Measurements from ENCODE around the gene NT5C. TPM values are rescaled to one million over a fixed set of nuclear protein-coding genes. Genes with fewer than 3 reads are reported as not detected.
"Not testable (repeated sequence)": the region's sequence is repeated elsewhere in the genome, so short reads cannot be mapped to it uniquely, and the experiment has no call there.

Gene NT5C
- total and polyA plus RNA-seq, 7 donors: 60.7 to 116 (median 102) TPM

DNA sequence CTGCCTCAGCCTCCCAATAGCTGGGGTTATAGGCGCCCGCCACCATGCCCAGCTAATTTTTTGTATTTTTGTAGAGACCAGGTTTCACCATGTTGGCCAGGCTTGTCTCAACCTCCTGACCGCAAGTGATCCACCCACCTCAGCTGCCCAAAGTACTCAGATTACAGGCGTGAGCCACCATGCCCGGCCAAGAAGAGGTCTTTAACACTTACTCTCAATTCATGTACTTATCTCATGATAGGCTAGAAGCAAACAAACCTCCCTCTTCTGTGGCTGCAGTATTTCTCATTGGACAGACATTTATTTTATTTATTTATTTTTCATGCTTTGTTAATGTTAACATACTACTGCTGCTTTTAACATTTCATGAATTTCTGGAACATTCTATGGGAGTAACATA, 7.0 kb upstream of the NT5C start:
- Histone ChIP-seq H3K36me3 (no peaks in the 10 kb centered on the region), H3K4me3 (no peak overlapping the region), H3K4me1 (no peaks in the 10 kb centered on the region), H3K27me3 (no peaks in the 10 kb centered on the region), H3K9me3 (no peaks in the 10 kb centered on the region), H3K27ac (no peak overlapping the region)
- no peak for DNase-seq
- intact Hi-C loops (cut with DNase I): no loop called here
- TF ChIP-seq POLR2A (IDR thresholded peaks at IDR 0.05) (no peak), POLR2AphosphoS5 (IDR thresholded peaks at IDR 0.05) (no peak), EP300 (IDR thresholded peaks at IDR 0.05) (no peak)
- TF ChIP-seq, protein P1, sequence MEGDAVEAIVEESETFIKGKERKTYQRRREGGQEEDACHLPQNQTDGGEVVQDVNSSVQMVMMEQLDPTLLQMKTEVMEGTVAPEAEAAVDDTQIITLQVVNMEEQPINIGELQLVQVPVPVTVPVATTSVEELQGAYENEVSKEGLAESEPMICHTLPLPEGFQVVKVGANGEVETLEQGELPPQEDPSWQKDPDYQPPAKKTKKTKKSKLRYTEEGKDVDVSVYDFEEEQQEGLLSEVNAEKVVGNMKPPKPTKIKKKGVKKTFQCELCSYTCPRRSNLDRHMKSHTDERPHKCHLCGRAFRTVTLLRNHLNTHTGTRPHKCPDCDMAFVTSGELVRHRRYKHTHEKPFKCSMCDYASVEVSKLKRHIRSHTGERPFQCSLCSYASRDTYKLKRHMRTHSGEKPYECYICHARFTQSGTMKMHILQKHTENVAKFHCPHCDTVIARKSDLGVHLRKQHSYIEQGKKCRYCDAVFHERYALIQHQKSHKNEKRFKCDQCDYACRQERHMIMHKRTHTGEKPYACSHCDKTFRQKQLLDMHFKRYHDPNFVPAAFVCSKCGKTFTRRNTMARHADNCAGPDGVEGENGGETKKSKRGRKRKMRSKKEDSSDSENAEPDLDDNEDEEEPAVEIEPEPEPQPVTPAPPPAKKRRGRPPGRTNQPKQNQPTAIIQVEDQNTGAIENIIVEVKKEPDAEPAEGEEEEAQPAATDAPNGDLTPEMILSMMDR (IDR thresholded peaks at IDR 0.05): no peak
- 94 to 96% methylated on average over 5 of the region's 5 CpGs for WGBS, 2 donors

DNA sequence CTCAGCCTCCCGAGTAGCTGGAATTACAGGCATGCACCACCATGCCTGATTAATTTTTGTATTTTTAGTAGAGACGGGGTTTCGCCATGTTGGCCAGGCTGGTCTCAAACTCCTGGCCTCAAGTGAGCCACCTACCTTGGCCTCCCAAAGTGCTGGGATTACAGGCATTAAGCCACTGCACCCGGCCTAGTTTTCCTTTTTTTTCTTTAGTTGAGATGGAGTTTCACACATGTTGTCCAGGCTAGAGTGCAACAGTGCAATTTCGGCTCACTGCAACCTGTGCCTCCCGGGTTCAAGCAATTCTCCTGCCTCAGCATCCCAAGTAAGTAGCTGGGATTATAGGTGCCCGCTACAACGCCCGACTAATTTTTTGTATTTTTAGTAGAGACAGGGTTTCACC, 6.2 kb upstream of the NT5C start:
- H3K4me3 ChIP-seq; intact Hi-C loops (cut with DNase I); H3K36me3 ChIP-seq; H3K27me3 ChIP-seq; DNase-seq; H3K27ac ChIP-seq; H3K9me3 ChIP-seq; H3K4me1 ChIP-seq: not testable (repeated sequence)
- 96% methylated on average over 9 of the region's 9 CpGs for WGBS, 2 donors

DNA sequence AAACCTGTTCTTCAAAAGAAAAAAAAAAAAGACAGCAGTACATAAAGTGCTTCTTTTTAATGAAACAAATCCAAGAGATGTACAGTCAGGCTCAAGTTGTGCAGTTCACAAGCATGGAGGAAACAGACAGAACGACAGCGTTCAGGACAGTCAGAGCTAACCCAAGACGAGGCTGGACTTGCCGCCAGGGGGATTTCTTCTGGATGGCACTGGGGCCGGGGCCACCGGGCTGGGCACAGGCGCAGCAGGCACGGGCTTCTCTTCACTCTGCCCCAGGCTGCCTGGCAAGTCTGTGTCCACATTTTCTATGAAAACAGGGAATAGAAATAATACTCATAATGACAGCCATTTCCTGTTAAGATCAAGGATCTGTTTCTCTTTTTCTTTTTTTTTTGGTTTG, 4.4 kb upstream of the NT5C start:
- no peak for TF ChIP-seq POLR2A (IDR thresholded peaks at IDR 0.05)
- TF ChIP-seq EP300 (IDR thresholded peaks at IDR 0.05): no peak
- TF ChIP-seq, protein P1 (IDR thresholded peaks at IDR 0.05): no peak
- WGBS, 2 donors: 93 to 95% methylated on average over 8 of the region's 8 CpGs
- Histone ChIP-seq H3K36me3 (no peaks in the 10 kb centered on the region), H3K4me1 (peaks cover 0 to 9% (median under 1%) of the 10 kb centered on the region in 4 donors), H3K9me3 (no peaks in the 10 kb centered on the region), H3K4me3 (no peak overlapping the region), H3K27me3 (no peaks in the 10 kb centered on the region), H3K27ac (no peak overlapping the region)
- intact Hi-C loops (cut with DNase I): no loop called here
- no peak for DNase-seq

DNA sequence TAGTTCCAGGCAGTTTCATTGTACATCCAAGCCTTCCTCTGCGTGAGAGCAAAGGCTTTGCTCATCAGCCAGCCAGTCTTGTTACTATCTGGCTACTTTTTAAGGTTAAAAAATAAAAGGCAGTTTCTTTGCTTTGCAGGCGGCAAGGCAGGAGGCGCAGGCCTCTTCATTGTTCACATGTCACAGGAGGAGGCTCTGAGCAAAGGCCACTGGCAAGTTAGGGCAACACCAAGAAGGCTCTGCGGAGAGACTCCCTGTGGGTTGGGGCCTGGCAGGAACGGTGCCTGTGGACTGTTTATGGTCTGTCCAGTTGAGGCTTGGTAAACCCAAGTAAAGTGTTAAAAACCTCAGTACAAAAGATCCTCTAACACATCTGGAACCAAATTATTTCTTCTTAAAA, 3.9 kb upstream of the NT5C start:
- no peaks in the 10 kb centered on the region for H3K27me3 ChIP-seq
- no peak overlapping the region for H3K27ac ChIP-seq
- peaks cover 0 to under 1% (median 0%) of the 10 kb centered on the region in 4 donors for H3K36me3 ChIP-seq
- DNase-seq: no peak
- H3K9me3 ChIP-seq: no peaks in the 10 kb centered on the region
- no peak for TF ChIP-seq POLR2AphosphoS5 (IDR thresholded peaks at IDR 0.05)
- no peak for TF ChIP-seq POLR2A (IDR thresholded peaks at IDR 0.05)
- TF ChIP-seq, protein P1 (IDR thresholded peaks at IDR 0.05): no peak
- TF ChIP-seq EP300 (IDR thresholded peaks at IDR 0.05): no peak
- H3K4me1 ChIP-seq: peaks cover 0 to 14% (median 5%) of the 10 kb centered on the region in 4 donors
- intact Hi-C loops (cut with DNase I): no loop called here
- H3K4me3 ChIP-seq: no peak overlapping the region
- 89 to 93% methylated on average over 5 of the region's 5 CpGs for WGBS, 2 donors

DNA sequence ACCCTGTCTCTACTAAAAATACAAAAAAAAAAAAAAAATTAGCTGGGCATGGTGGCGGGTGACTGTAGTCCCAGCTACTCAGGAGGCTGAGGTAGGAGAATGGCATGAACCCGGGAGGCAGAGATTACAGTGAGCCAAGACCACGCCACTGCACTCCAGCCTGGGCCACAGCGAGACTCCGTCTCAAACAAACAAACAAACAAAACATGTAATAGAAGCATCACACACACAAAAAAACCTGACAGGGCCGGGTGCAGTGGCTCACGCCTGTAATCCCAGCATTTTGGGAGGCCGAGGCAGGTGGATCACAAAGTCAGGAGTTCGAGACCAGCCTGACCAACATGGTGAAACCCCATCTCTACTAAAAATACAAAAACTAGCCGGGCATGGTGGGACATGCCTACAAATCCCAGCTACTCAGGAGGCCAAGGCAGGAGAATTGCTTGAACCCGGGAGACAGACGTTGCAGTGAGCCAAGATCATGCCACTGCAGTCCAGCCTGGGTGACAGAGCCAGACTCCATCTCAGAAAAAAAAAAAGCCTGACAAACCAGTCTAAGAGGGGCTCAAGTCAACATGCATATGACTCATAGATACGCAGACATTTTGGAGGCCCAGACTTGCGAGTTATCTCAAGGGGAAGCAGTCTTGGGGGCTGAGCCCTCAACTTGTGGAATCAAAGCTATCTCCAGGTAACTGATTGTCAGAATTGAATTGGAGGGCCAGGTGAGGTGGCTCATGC, 2.2 kb upstream of the NT5C start:
- Histone ChIP-seq H3K4me1 (peaks cover 0 to 23% (median 11%) of the 10 kb centered on the region in 4 donors), H3K36me3 (peaks cover 0 to 17% (median 5%) of the 10 kb centered on the region in 4 donors)
- not testable (repeated sequence) for H3K9me3 ChIP-seq, H3K27me3 ChIP-seq, H3K27ac ChIP-seq, H3K4me3 ChIP-seq, DNase-seq
- intact Hi-C loops (cut with DNase I): loop anchor here (5.0 kb wide), 1 partner anchor 49 kb away; the partner anchor contains the start of gene SUMO2
- WGBS, 2 donors: 92 to 94% methylated on average over 14 of the region's 14 CpGs

DNA sequence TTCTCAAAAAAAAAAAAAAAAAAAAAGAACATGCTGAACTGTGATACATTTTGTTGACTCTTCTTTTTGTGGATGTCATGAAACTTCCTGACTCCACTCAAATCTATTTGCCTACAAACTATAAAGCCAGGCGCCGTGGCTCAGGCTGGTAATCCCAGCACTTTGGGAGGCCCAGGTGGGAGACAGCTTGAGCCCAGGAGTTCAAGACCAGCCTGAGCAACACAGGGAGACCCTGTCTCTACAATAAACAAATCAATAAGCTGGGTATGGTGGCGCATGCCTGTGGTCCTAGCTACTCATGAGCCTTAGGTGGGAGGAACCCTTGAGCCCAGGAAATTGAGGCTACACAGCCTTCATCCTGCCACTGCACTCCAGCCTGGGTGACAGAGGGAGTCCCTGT, 1.5 kb upstream of the NT5C start:
- TF ChIP-seq POLR2AphosphoS5 (IDR thresholded peaks at IDR 0.05) (no peak), EP300 (IDR thresholded peaks at IDR 0.05) (no peak), POLR2A (IDR thresholded peaks at IDR 0.05) (no peak)
- TF ChIP-seq, protein P1 (IDR thresholded peaks at IDR 0.05): no peak
- Histone ChIP-seq H3K36me3 (peaks cover 0 to 19% (median 5%) of the 10 kb centered on the region in 4 donors), H3K27me3 (no peaks in the 10 kb centered on the region), H3K4me1 (peaks cover 0 to 23% (median 11%) of the 10 kb centered on the region in 4 donors), H3K27ac (no peak overlapping the region), H3K9me3 (no peaks in the 10 kb centered on the region), H3K4me3 (no peak overlapping the region)
- WGBS, 2 donors: 87 to 90% methylated on average over 3 of the region's 3 CpGs
- no peak for DNase-seq
- intact Hi-C loops (cut with DNase I): loop anchor here (5.0 kb wide), 1 partner anchor 49 kb away; the partner anchor contains the start of gene SUMO2

DNA sequence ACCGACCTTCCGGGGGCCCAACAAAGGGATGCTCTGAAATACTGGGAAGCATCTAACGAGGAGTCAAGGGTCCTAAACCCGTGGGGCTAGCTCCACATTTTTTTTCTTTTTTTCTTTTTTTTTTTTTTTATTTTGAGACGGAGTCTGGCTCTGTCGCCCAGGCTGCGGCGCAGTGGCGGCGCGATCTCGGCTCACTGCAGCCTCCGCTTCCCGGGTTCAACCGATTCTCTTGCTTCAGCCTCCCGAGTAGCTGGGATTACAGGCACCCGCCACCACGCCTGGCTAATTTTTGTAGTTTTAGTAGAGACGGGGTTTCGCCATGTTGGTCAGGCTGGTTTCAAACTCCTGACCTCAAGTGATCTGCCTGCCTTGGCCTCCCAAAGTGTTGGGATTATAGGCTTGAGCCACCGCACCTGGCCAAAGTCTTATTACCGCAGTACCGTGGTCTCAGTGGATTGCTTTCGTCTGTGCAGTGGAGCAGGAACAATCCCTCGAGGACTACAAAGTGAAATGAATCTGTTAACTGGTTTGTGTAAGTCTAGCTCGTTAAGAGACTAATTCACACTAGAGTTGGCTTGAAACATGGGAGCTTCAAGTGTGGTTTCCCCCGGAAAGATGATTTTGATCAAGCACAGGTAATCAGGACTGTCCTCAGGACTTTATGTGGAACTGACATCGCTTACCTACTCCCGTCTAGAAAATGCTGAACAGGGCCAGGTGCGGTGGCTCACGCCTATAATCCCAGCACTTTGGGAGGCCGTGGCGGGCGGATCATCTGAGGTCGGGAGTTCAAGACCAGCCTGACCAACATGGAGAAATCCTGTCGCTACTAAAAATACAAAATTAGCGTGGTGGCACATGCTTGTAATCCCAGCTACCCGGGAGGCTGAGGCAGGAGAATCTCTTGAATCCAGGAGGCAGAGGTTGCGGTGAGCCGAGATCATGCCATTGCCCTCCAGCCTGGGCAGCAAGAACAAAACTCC, 767 bp upstream of the NT5C start:
- WGBS, 2 donors: 79 to 81% methylated on average over 40 of the region's 40 CpGs
- not testable (repeated sequence) for H3K27me3 ChIP-seq, DNase-seq, H3K9me3 ChIP-seq
- Histone ChIP-seq H3K27ac (peak overlapping the region; percentile 88 to 91 (median 88)), H3K4me1 (peaks cover 0 to 23% (median 11%) of the 10 kb centered on the region in 4 donors), H3K4me3 (peak overlapping the region; percentile 68 to 86 (median 74)), H3K36me3 (peaks cover 0 to 19% (median 5%) of the 10 kb centered on the region in 4 donors)
- intact Hi-C loops (cut with DNase I): loop anchor here (5.0 kb wide), 1 partner anchor 50 kb away; the partner anchor contains the start of gene SUMO2
